Upper lobe of left lung (tissue), 4 donors: ENCODE data around the gene SPRR4.

Experiments used
- POLR2A ChIP-seq, 4 donors: fragments of 450-650 bp; IDR thresholded peaks; one replicate each; pipeline ENCODE4 v1.5.1; 2016 to 2017; ENCODE audit warnings: antibody characterized with exemption in 4 of 4, mild to moderate bottlenecking in 2 of 4
- POLR2AphosphoS5 ChIP-seq, 2 donors: sonication (generic); formaldehyde crosslinking; IDR thresholded peaks; one replicate each; pipeline ENCODE4 v1.5.1; 2017; ENCODE audit warnings: antibody characterized with exemption in 2 of 2
- TF ChIP-seq, protein P1 (sequence below), 6 experiments: fragments of 450-650 bp in 4 of 6; fragments of 200-600 bp in 2 of 6; sonication (generic) in 2 of 6; IDR thresholded peaks; one replicate each; pipeline ENCODE4 v1.5.1; 2016 to 2019; ENCODE audit warnings: antibody characterized with exemption in 6 of 6

DNA sequence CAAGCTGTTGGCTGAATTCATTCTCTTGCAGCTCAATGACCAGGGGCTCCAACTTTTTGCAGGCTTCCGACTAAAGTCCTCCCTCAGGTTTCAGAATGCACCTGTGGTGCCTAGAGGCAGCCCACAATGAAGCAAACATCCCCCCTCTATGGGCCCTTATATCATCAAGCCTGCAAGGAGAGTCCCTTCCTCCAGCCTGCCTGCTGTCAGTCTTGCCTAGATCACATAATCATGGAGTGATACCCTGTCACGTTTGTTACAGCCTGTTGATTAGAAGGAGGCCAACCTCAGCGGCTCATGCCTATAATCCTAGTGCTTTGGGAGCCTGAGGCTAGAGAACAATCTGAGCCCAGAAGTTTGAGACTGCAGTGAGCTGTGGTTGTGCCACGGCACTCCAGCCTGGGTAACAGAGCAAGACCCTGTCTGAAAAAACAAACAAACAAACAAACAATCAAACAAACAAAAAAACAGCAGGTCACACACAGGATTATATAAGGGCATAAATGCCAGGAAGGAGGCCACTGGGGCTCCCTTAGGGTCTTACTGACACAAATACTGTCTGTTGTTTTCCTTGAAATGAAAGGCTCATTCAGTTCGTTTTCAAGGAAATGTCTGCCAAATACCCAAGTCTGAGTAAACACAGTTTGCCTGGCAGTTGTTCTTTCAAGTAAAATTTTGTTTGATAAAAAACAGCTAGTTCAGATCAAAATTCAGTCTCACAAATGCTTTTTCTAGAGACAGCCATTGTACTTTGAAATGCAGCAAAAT lies 26.4 kb downstream of the SPRR4 start:
- no peak for TF ChIP-seq POLR2AphosphoS5 (IDR thresholded peaks at IDR 0.05)
- TF ChIP-seq, protein P1, sequence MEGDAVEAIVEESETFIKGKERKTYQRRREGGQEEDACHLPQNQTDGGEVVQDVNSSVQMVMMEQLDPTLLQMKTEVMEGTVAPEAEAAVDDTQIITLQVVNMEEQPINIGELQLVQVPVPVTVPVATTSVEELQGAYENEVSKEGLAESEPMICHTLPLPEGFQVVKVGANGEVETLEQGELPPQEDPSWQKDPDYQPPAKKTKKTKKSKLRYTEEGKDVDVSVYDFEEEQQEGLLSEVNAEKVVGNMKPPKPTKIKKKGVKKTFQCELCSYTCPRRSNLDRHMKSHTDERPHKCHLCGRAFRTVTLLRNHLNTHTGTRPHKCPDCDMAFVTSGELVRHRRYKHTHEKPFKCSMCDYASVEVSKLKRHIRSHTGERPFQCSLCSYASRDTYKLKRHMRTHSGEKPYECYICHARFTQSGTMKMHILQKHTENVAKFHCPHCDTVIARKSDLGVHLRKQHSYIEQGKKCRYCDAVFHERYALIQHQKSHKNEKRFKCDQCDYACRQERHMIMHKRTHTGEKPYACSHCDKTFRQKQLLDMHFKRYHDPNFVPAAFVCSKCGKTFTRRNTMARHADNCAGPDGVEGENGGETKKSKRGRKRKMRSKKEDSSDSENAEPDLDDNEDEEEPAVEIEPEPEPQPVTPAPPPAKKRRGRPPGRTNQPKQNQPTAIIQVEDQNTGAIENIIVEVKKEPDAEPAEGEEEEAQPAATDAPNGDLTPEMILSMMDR (IDR thresholded peaks at IDR 0.05): no peak
- TF ChIP-seq POLR2A (IDR thresholded peaks at IDR 0.05): no peak
